ENCODE measurements around the gene ZNF768.

DNA sequence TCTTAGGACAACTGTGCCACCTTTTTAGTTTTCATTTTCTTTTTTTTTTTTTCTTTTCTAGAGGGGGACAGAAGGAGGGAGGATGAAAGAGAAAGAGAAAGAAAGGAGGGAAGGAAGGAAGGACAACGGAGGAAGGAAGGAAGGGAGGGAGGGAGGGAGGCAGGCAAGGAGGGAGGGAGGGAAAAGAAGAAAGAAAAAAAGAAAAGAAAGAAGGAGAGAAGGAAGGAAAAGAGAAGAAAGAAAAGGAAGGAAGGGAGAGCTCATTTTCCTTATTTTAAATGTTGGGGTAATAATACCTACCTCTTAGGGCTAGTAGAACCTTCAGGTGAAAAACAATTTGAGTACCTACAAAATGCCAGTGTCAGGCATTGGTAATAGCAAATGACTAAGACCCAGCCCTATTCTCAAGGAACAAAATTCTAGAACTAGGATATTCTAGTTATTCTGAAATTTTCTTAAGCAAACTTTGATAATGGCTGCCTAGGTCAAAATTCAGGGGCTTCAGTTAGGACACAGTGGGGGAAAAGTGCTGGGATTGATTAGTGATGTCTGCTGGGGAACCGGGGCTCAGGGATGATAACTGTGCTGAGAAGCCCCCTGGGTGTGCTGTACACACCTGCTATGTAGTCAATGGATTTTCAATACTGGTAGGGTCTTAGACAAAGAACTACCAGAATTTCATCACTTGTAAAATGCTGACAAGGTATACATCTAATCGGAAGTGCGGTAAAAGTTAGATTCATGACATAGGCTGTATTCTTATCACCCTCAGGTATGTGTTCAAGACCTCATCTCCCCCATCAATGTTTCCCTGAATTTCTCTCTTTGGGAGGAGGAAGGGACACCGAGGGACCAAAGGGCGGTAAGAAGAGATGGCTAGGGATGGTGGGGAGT is 22.7 kb downstream of the ZNF768 start:
- TF ChIP-seq, protein P1, sequence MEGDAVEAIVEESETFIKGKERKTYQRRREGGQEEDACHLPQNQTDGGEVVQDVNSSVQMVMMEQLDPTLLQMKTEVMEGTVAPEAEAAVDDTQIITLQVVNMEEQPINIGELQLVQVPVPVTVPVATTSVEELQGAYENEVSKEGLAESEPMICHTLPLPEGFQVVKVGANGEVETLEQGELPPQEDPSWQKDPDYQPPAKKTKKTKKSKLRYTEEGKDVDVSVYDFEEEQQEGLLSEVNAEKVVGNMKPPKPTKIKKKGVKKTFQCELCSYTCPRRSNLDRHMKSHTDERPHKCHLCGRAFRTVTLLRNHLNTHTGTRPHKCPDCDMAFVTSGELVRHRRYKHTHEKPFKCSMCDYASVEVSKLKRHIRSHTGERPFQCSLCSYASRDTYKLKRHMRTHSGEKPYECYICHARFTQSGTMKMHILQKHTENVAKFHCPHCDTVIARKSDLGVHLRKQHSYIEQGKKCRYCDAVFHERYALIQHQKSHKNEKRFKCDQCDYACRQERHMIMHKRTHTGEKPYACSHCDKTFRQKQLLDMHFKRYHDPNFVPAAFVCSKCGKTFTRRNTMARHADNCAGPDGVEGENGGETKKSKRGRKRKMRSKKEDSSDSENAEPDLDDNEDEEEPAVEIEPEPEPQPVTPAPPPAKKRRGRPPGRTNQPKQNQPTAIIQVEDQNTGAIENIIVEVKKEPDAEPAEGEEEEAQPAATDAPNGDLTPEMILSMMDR (IDR thresholded peaks at IDR 0.05; ENCODE audit: borderline replicate concordance, extremely low read depth, low read length, poor library complexity, severe bottlenecking), result no peak
- TF ChIP-seq EZH2 (IDR thresholded peaks at IDR 0.05; ENCODE audit: borderline replicate concordance, low read depth, low read length, severe bottlenecking), result no peak
